Measurements from ENCODE around the gene FAM24B. TPM values are rescaled to one million over a fixed set of nuclear protein-coding genes. Genes with fewer than 3 reads are reported as not detected.

Gene FAM24B
- total RNA-seq, 1 donor from 2014 or later: 18.4 TPM

GRCh38 chr10:122830965-122831353 is 48.4 kb downstream of the FAM24B start:
- DNase-seq (ENCODE audit: low spot score): no peak
- Mint-ChIP-seq H3K36me3 (ENCODE audit: low read depth) (peaks cover 14% of the 10 kb centered on the region), H3K4me3 (no peak overlapping the region), H3K9me3 (no peaks in the 10 kb centered on the region), H3K27me3 (ENCODE audit: insufficient read depth) (peaks cover 7% of the 10 kb centered on the region), H3K4me1 (ENCODE audit: low read depth) (no peaks in the 10 kb centered on the region), H3K27ac (no peak overlapping the region)
- intact Hi-C loops (cut with micrococcal nuclease): no loop called here

- H3K4me1 Mint-ChIP-seq (ENCODE audit: low read depth): no peaks in the 10 kb centered on the region
- no peaks in the 10 kb centered on the region for H3K9me3 Mint-ChIP-seq
- DNase-seq (ENCODE audit: low spot score): no peak
- H3K4me3 Mint-ChIP-seq: no peak overlapping the region
- peaks cover 14% of the 10 kb centered on the region for H3K36me3 Mint-ChIP-seq (ENCODE audit: low read depth)
- intact Hi-C loops (cut with micrococcal nuclease): no loop called here
- peaks cover 12% of the 10 kb centered on the region for H3K27me3 Mint-ChIP-seq (ENCODE audit: insufficient read depth)
- no peak overlapping the region for H3K27ac Mint-ChIP-seq
Measured at GRCh38 chr10:122830273-122830964, 49.0 kb downstream of the FAM24B start.

GRCh38 chr10:122829454-122829853 is 49.9 kb downstream of the FAM24B start:
- no peaks in the 10 kb centered on the region for H3K9me3 Mint-ChIP-seq
- peaks cover 11% of the 10 kb centered on the region for H3K36me3 Mint-ChIP-seq (ENCODE audit: low read depth)
- no peak overlapping the region for H3K27ac Mint-ChIP-seq
- H3K27me3 Mint-ChIP-seq (ENCODE audit: insufficient read depth): peaks cover 20% of the 10 kb centered on the region
- no peak overlapping the region for H3K4me3 Mint-ChIP-seq
- no peak for DNase-seq (ENCODE audit: low spot score)
- intact Hi-C loops (cut with micrococcal nuclease): no loop called here
- no peaks in the 10 kb centered on the region for H3K4me1 Mint-ChIP-seq (ENCODE audit: low read depth)

GRCh38 chr10:122828716-122829255 is 50.6 kb downstream of the FAM24B start:
- intact Hi-C loops (cut with micrococcal nuclease): no loop called here
- no peaks in the 10 kb centered on the region for H3K4me1 Mint-ChIP-seq (ENCODE audit: low read depth)
- H3K36me3 Mint-ChIP-seq (ENCODE audit: low read depth): peaks cover 11% of the 10 kb centered on the region
- DNase-seq (ENCODE audit: low spot score): no peak
- peaks cover 20% of the 10 kb centered on the region for H3K27me3 Mint-ChIP-seq (ENCODE audit: insufficient read depth)
- H3K4me3 Mint-ChIP-seq: no peak overlapping the region
- H3K9me3 Mint-ChIP-seq: no peaks in the 10 kb centered on the region
- no peak overlapping the region for H3K27ac Mint-ChIP-seq

GRCh38 chr10:122827302-122827701 is 52.1 kb downstream of the FAM24B start:
- no peak for DNase-seq (ENCODE audit: low spot score)
- Mint-ChIP-seq H3K27ac (no peak overlapping the region), H3K9me3 (no peaks in the 10 kb centered on the region), H3K36me3 (ENCODE audit: low read depth) (peaks cover 10% of the 10 kb centered on the region), H3K27me3 (ENCODE audit: insufficient read depth) (peaks cover 22% of the 10 kb centered on the region), H3K4me1 (ENCODE audit: low read depth) (no peaks in the 10 kb centered on the region), H3K4me3 (no peak overlapping the region)
- intact Hi-C loops (cut with micrococcal nuclease): no loop called here

GRCh38 chr10:122822973-122823690 is 56.2 kb downstream of the FAM24B start:
- intact Hi-C loops (cut with micrococcal nuclease): no loop called here
- peaks cover 25% of the 10 kb centered on the region for H3K27me3 Mint-ChIP-seq (ENCODE audit: insufficient read depth)
- H3K36me3 Mint-ChIP-seq (ENCODE audit: low read depth): no peaks in the 10 kb centered on the region
- H3K4me1 Mint-ChIP-seq (ENCODE audit: low read depth): no peaks in the 10 kb centered on the region
- H3K4me3 Mint-ChIP-seq: no peak overlapping the region
- H3K9me3 Mint-ChIP-seq: no peaks in the 10 kb centered on the region
- H3K27ac Mint-ChIP-seq: no peak overlapping the region
- no peak for DNase-seq (ENCODE audit: low spot score)

GRCh38 chr10:122821808-122822207 is 57.6 kb downstream of the FAM24B start:
- no peak for DNase-seq (ENCODE audit: low spot score)
- H3K27ac Mint-ChIP-seq: no peak overlapping the region
- no peaks in the 10 kb centered on the region for H3K9me3 Mint-ChIP-seq
- H3K4me3 Mint-ChIP-seq: no peak overlapping the region
- intact Hi-C loops (cut with micrococcal nuclease): no loop called here
- no peaks in the 10 kb centered on the region for H3K4me1 Mint-ChIP-seq (ENCODE audit: low read depth)
- no peaks in the 10 kb centered on the region for H3K36me3 Mint-ChIP-seq (ENCODE audit: low read depth)
- peaks cover 32% of the 10 kb centered on the region for H3K27me3 Mint-ChIP-seq (ENCODE audit: insufficient read depth)

GRCh38 chr10:122815458-122815857 is 63.9 kb downstream of the FAM24B start:
- Mint-ChIP-seq H3K36me3 (ENCODE audit: low read depth) (no peaks in the 10 kb centered on the region), H3K27me3 (ENCODE audit: insufficient read depth) (peaks cover 13% of the 10 kb centered on the region), H3K9me3 (no peaks in the 10 kb centered on the region), H3K27ac (no peak overlapping the region), H3K4me1 (ENCODE audit: low read depth) (no peaks in the 10 kb centered on the region), H3K4me3 (no peak overlapping the region)
- no peak for DNase-seq (ENCODE audit: low spot score)
- intact Hi-C loops (cut with micrococcal nuclease): no loop called here

- Mint-ChIP-seq H3K36me3 (ENCODE audit: low read depth) (no peaks in the 10 kb centered on the region), H3K27me3 (ENCODE audit: insufficient read depth) (peaks cover 13% of the 10 kb centered on the region), H3K27ac (no peak overlapping the region), H3K9me3 (no peaks in the 10 kb centered on the region), H3K4me3 (no peak overlapping the region), H3K4me1 (ENCODE audit: low read depth) (no peaks in the 10 kb centered on the region)
- intact Hi-C loops (cut with micrococcal nuclease): no loop called here
- no peak for DNase-seq (ENCODE audit: low spot score)
Measured at GRCh38 chr10:122814493-122814892, 64.9 kb downstream of the FAM24B start.

GRCh38 chr10:122812751-122813150 is 66.6 kb downstream of the FAM24B start:
- Mint-ChIP-seq H3K4me1 (ENCODE audit: low read depth) (no peaks in the 10 kb centered on the region), H3K27ac (no peak overlapping the region), H3K4me3 (no peak overlapping the region), H3K27me3 (ENCODE audit: insufficient read depth) (peaks cover 8% of the 10 kb centered on the region), H3K36me3 (ENCODE audit: low read depth) (no peaks in the 10 kb centered on the region), H3K9me3 (no peaks in the 10 kb centered on the region)
- DNase-seq (ENCODE audit: low spot score): no peak
- intact Hi-C loops (cut with micrococcal nuclease): no loop called here

- DNase-seq (ENCODE audit: low spot score): no peak
- intact Hi-C loops (cut with micrococcal nuclease): no loop called here
- Mint-ChIP-seq H3K4me3 (no peak overlapping the region), H3K27me3 (ENCODE audit: insufficient read depth) (no peaks in the 10 kb centered on the region), H3K4me1 (ENCODE audit: low read depth) (no peaks in the 10 kb centered on the region), H3K27ac (no peak overlapping the region), H3K36me3 (ENCODE audit: low read depth) (no peaks in the 10 kb centered on the region), H3K9me3 (no peaks in the 10 kb centered on the region)
Measured at GRCh38 chr10:122802282-122802681, 77.1 kb downstream of the FAM24B start.
